Sigmoid colon (tissue), 7 donors: ENCODE measurements around the gene AP4E1. TPM values are rescaled to one million over a fixed set of nuclear protein-coding genes. Genes with fewer than 3 reads are reported as not detected.

Source experiments
- DNase-seq: peaks from one replicate; pipeline ENCODE4 v3.0.0-alpha.2; 2019
- H3K27ac ChIP-seq, 4 donors: fragments of 200-600 bp; sonication (generic); one replicate each; pipeline ENCODE4 v1.5.1; 2016 to 2019; ENCODE audit warnings: mild to moderate bottlenecking in 1 of 4
- H3K27me3 ChIP-seq, 3 donors: fragments of 200-600 bp; sonication (generic); one replicate each; pipeline ENCODE4 v1.5.1; 2019; ENCODE audit warnings: mild to moderate bottlenecking in 1 of 3
- H3K36me3 ChIP-seq, 4 donors: fragments of 200-600 bp; sonication (generic); one replicate each; pipeline ENCODE4 v1.5.1; 2016 to 2019
- H3K4me1 ChIP-seq, 4 donors: fragments of 200-600 bp; sonication (generic); one replicate each; pipeline ENCODE4 v1.5.1; 2017 to 2019
- H3K4me3 ChIP-seq, 4 donors: fragments of 200-600 bp; sonication (generic); one replicate each; pipeline ENCODE4 v1.5.1; 2017 to 2019; ENCODE audit warnings: mild to moderate bottlenecking in 2 of 4, moderate library complexity in 1 of 4
- H3K9me3 ChIP-seq, 4 donors: fragments of 200-600 bp in 3 of 4; sonication (generic) in 3 of 4; one replicate each; pipeline versions ENCODE4 v1.5.1 to v1.6.1; 2013 to 2019
- CTCF ChIP-seq, 4 experiments: fragments of 450-650 bp in 3 of 4; fragments of 200-600 bp in 1 of 4; IDR thresholded peaks; one replicate each; pipeline ENCODE4 v1.5.1; 2016 to 2019; ENCODE audit warnings: antibody characterized with exemption in 4 of 4, mild to moderate bottlenecking in 3 of 4, moderate library complexity in 2 of 4
- EP300 ChIP-seq, 4 donors: sonication (generic); formaldehyde crosslinking; IDR thresholded peaks; one replicate each; pipeline ENCODE4 v1.6.1; 2017; ENCODE audit warnings: antibody characterized with exemption in 4 of 4
- POLR2A ChIP-seq, 2 donors: fragments of 450-650 bp; IDR thresholded peaks; one replicate each; pipeline ENCODE4 v1.6.1; 2016; ENCODE audit warnings: antibody characterized with exemption in 2 of 2, mild to moderate bottlenecking in 2 of 2, moderate library complexity in 2 of 2
- POLR2AphosphoS5 ChIP-seq, 4 donors: sonication (generic); formaldehyde crosslinking; IDR thresholded peaks; one replicate each; pipeline ENCODE4 v1.6.1; 2017; ENCODE audit warnings: antibody characterized with exemption in 4 of 4
- WGBS, 2 donors: extraction: QIAGEN DNeasy Blood & Tissue Kit; methylation state at CpG; one replicate each; pipeline ENCODE4 v1.1.7; 2013; 5-methylcytosine and 5-hydroxymethylcytosine counted together
- intact Hi-C: fragments of 100-400 bp; cut with DNase I; formaldehyde crosslinking; loops from one replicate; pipeline ENCODE4 v1.15.1; 2023
- polyA plus RNA-seq, 3 donors: library from polyadenylated mRNA; stranded (reverse); fragments of 200-250 nt; gene quantifications; one replicate each; pipeline ENCODE4 v1.2.3, GENCODE V29; 2013
- total RNA-seq, 4 donors: library from RNA; depleted of rRNA; stranded (reverse); fragments of >200 nt; gene quantifications; one replicate each; pipeline ENCODE4 v1.1.0, GENCODE V29; 2016
- donor health status: healthy with polysubstance abuse.
- donor health status: Bipolar disorder and iron deficiency.
- donor health status: healthy.

AP4E1 gene
- total and polyA plus RNA-seq, 7 donors: 2.4 to 8.3 (median 7.3) TPM

- H3K9me3 ChIP-seq: no peaks in the 10 kb centered on the region
- intact Hi-C loops: loop anchor here (10.0 kb wide), 1 partner anchor 51 kb away; the partner anchor contains the start of gene TNFAIP8L3
- no peaks in the 10 kb centered on the region for H3K27me3 ChIP-seq
- H3K36me3 ChIP-seq: no peaks in the 10 kb centered on the region
- H3K4me3 ChIP-seq: no peak overlapping the region
- 35 to 60% methylated on average over 4 of the region's 4 CpGs for WGBS, 2 donors
- H3K4me1 ChIP-seq: peaks cover 0 to 30% (median 23%) of the 10 kb centered on the region in 4 donors
- no peak for DNase-seq
- peak overlapping the region in 3 of 4 donors; percentile 30 to 71 (median 61) for H3K27ac ChIP-seq
- TF ChIP-seq EP300 (IDR thresholded peaks at IDR 0.05): peak; percentile 34 to 72 (median 38)
- TF ChIP-seq POLR2A (IDR thresholded peaks at IDR 0.05): no peak
- peak; percentile 82 to 89 (median 84) for TF ChIP-seq POLR2AphosphoS5 (IDR thresholded peaks at IDR 0.05)
These were observed 135.7 kb downstream of the AP4E1 start for GRCh38 chr15:51044037-51044727.

GRCh38 chr15:51046016-51046415, 137.5 kb downstream of the AP4E1 start:
- no peaks in the 10 kb centered on the region for H3K9me3 ChIP-seq
- WGBS, 2 donors: 95 to 96% methylated on average over 2 of the region's 2 CpGs
- no peak overlapping the region for H3K4me3 ChIP-seq
- no peak overlapping the region for H3K27ac ChIP-seq
- intact Hi-C loops: loop anchor here (10.0 kb wide), 1 partner anchor 49 kb away; the partner anchor contains the start of gene TNFAIP8L3
- no peaks in the 10 kb centered on the region for H3K27me3 ChIP-seq
- DNase-seq: no peak
- peaks cover 0 to 30% (median 23%) of the 10 kb centered on the region in 4 donors for H3K4me1 ChIP-seq
- no peak for TF ChIP-seq POLR2AphosphoS5 (IDR thresholded peaks at IDR 0.05)
- TF ChIP-seq POLR2A (IDR thresholded peaks at IDR 0.05): no peak
- TF ChIP-seq CTCF (IDR thresholded peaks at IDR 0.05): no peak
- no peak for TF ChIP-seq EP300 (IDR thresholded peaks at IDR 0.05)
- H3K36me3 ChIP-seq: no peaks in the 10 kb centered on the region

DNA sequence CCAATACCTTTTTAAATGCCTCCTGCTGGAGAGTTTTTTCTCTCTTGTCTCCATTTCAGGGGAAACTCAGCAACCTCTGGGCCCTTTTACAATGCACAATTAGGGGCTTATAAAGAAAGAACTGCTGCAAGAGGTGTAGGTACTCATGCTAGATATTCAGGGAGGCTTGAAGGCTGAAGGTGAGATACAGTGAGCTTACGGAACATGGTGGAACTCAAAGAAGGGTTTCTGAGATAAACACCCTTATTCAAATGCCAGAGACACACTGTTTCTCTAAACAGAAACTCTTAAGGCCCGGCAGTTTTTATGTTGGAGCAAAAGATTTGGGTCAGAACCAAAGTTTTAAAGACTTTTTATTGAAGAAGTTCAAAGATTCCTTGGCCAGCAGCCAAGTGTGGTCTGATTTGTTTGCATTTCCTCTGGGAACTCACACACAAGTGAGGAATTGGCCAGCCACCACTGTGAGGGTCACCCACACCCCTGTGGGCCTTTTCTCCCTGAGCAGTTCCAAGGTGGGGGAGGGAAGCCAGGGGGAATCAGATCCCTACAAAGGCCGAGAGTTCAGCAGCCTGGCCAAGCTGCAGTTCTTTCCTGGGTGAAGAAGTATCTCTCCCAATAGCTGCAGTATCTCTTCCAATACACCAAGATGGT, 138.4 kb downstream of the AP4E1 start:
- no peaks in the 10 kb centered on the region for H3K9me3 ChIP-seq
- intact Hi-C loops: loop anchor here (10.0 kb wide), 1 partner anchor 48 kb away; the partner anchor contains the start of gene TNFAIP8L3
- peak overlapping the region in 2 of 4 donors; percentile 3 to 23 for H3K27ac ChIP-seq
- no peak overlapping the region for H3K4me3 ChIP-seq
- DNase-seq: peak; percentile 71
- no peaks in the 10 kb centered on the region for H3K27me3 ChIP-seq
- no peaks in the 10 kb centered on the region for H3K36me3 ChIP-seq
- no peak for TF ChIP-seq POLR2AphosphoS5 (IDR thresholded peaks at IDR 0.05)
- TF ChIP-seq EP300 (IDR thresholded peaks at IDR 0.05): no peak
- TF ChIP-seq POLR2A (IDR thresholded peaks at IDR 0.05): no peak
- TF ChIP-seq CTCF (IDR thresholded peaks at IDR 0.05): no peak
- H3K4me1 ChIP-seq: peaks cover 0 to 36% (median 30%) of the 10 kb centered on the region in 4 donors
- 22 to 54% methylated on average over 3 of the region's 3 CpGs for WGBS, 2 donors

GRCh38 chr15:51048308-51048707, 139.8 kb downstream of the AP4E1 start:
- DNase-seq: no peak
- Histone ChIP-seq H3K36me3 (no peaks in the 10 kb centered on the region), H3K27me3 (no peaks in the 10 kb centered on the region), H3K4me1 (peaks cover 0 to 41% (median 34%) of the 10 kb centered on the region in 4 donors), H3K27ac (no peak overlapping the region), H3K4me3 (no peak overlapping the region), H3K9me3 (no peaks in the 10 kb centered on the region)
- intact Hi-C loops: loop anchor here (10.0 kb wide), 1 partner anchor 46 kb away; the partner anchor contains the start of gene TNFAIP8L3
- TF ChIP-seq CTCF (IDR thresholded peaks at IDR 0.05) (no peak), POLR2AphosphoS5 (IDR thresholded peaks at IDR 0.05) (no peak), POLR2A (IDR thresholded peaks at IDR 0.05) (no peak), EP300 (IDR thresholded peaks at IDR 0.05) (no peak)

- WGBS, 2 donors: 74 to 89% methylated on average over 2 of the region's 2 CpGs
- no peaks in the 10 kb centered on the region for H3K9me3 ChIP-seq
- H3K4me1 ChIP-seq: peaks cover 0 to 36% (median 33%) of the 10 kb centered on the region in 4 donors
- intact Hi-C loops: loop anchor here (10.0 kb wide), 1 partner anchor 46 kb away; the partner anchor contains the start of gene TNFAIP8L3
- no peaks in the 10 kb centered on the region for H3K36me3 ChIP-seq
- H3K27ac ChIP-seq: no peak overlapping the region
- no peak overlapping the region for H3K4me3 ChIP-seq
- H3K27me3 ChIP-seq: no peaks in the 10 kb centered on the region
- TF ChIP-seq CTCF (IDR thresholded peaks at IDR 0.05): no peak
- DNase-seq: no peak
These were observed 140.6 kb downstream of the AP4E1 start for GRCh38 chr15:51049081-51049480.
